Transverse colon (tissue), 3 donors: ENCODE results near the gene LARGE1.

Source experiments
- CTCF ChIP-seq, 5 experiments: fragments of 200-600 bp in 3 of 5; fragments of 450-650 bp in 2 of 5; sonication (generic) in 3 of 5; IDR thresholded peaks; 1 replicate in 2 of 5; 2 replicates in 3 of 5; pipeline ENCODE4 v1.5.1; 2016 to 2017; ENCODE audit warnings: antibody characterized with exemption in 5 of 5, inconsistent platforms in 3 of 5, mild to moderate bottlenecking in 2 of 5, moderate library complexity in 1 of 5
- EP300 ChIP-seq: sonication (generic); formaldehyde crosslinking; IDR thresholded peaks from one replicate; pipeline ENCODE4 v1.6.1; 2017; ENCODE audit warnings: antibody characterized with exemption, low read depth

- TF ChIP-seq CTCF (IDR thresholded peaks at IDR 0.05) (no peak), EP300 (no peak)
Observed at GRCh38 chr22:33923033-33923432, 2.8 kb upstream of the LARGE1 start.
